Stimulated activated naive B cell treated with anti-CD40 and anti-IgM and Interleukin-4, amounts not matched to agents 10 μg/mL and 1 μg/mL and 100 μg/mL, for 72 hours (primary cell): Measurements from ENCODE around the gene PAX5.
A peak's percentile ranks its signal among the peaks of the same experiment; 100 is the strongest.

ENCODE experiments used
- ATAC-seq, 2 donors: fragments of 150-1000 bp; cut with Tn5 transposase; replicated peaks; 2 replicates each; pipeline ENCODE4 v1.10.0; 2021; ENCODE audit warnings: moderate library complexity in 1 of 2
- DNase-seq: peaks from one replicate; pipeline ENCODE4 v3.0.0; 2021
- H3K27ac Mint-ChIP-seq: one replicate; pipeline ENCODE4 v1.8.0; 2022; ENCODE audit warnings: mild to moderate bottlenecking, mixed read lengths
- H3K27me3 Mint-ChIP-seq, 2 donors: one replicate each; pipeline ENCODE4 v1.8.0; 2022; ENCODE audit warnings: mixed read lengths in 2 of 2
- H3K36me3 Mint-ChIP-seq, 2 donors: one replicate each; pipeline ENCODE4 v1.8.0; 2022; ENCODE audit warnings: mixed read lengths in 2 of 2, mild to moderate bottlenecking in 1 of 2
- H3K4me1 Mint-ChIP-seq, 2 donors: one replicate each; pipeline ENCODE4 v1.8.0; 2022; ENCODE audit warnings: mixed read lengths in 2 of 2, mild to moderate bottlenecking in 1 of 2
- H3K4me3 Mint-ChIP-seq, 2 donors: one replicate each; pipeline ENCODE4 v1.8.0; 2022; ENCODE audit warnings: mild to moderate bottlenecking in 2 of 2, mixed read lengths in 2 of 2, moderate library complexity in 1 of 2
- H3K9me3 Mint-ChIP-seq, 2 donors: one replicate each; pipeline ENCODE4 v1.8.0; 2022; ENCODE audit warnings: mixed read lengths in 2 of 2, mild to moderate bottlenecking in 1 of 2

Gene PAX5

DNA sequence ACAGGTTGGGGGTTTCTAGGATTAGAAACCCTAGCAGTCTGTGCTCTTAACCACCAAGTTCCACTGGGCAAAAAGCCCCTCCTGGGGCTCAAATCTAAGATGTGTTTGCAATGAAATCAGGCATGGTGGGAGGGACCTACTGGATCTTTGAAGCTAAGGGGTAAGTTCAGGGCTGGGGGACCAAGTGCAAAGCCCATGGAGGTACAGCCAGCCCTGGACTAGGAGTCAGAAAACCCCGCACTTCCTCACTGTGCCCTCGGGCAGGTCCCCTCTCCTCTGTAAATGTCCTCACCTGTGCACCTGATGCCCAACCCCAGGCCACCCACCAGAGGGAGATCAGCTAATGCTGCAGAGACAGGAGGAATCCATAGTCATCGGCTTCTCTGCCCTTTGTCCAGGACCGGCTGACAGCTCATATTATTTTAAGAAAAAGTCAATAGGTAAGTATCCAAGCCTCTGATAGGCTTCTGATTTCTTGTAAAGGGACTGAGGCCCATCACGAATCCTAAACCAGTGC is 138.3 kb downstream of the PAX5 start:
- no peaks in the 10 kb centered on the region for H3K27me3 Mint-ChIP-seq
- no peaks in the 10 kb centered on the region for H3K9me3 Mint-ChIP-seq
- H3K4me1 Mint-ChIP-seq = peaks cover 49 to 81% of the 10 kb centered on the region in 2 donors
- DNase-seq (no peak), ATAC-seq (peak in 1 of 2 donors; percentile 15)
- peaks cover 55 to 70% of the 10 kb centered on the region in 2 donors for H3K36me3 Mint-ChIP-seq
- peak overlapping the region in 1 of 2 donors; percentile 14 for H3K4me3 Mint-ChIP-seq
- peak overlapping the region; percentile 84 for H3K27ac Mint-ChIP-seq

DNA sequence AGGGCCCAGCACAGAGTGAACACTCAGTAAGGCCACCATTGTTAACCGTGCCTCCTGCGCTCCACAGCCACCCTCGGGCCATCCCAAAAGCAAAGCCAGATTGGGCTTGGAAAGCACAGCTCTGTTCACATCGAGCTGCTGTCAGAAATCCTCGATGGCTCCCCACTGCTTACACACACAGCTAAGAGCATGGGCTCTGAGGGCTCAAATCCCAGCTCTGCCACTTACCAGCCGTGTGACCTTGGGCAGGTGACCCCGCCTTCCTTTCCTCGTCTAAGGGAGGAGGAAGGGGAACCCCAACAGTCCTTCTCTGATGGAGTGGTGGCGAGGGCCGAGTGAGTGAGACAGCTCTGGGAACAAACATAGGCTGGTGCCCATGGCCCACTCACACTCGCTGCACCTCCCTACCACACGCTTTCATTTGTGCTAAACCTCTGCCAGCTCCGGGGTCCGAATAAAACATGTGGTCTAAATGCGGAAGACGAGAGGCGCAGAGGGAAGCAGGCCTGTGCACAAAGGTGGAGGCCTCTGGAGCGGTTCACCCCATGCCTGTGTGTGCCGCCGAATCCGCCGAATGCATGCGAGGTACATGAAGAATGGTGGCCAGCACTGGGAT is 139.3 kb downstream of the PAX5 start:
- H3K4me3 Mint-ChIP-seq = no peak overlapping the region
- H3K27ac Mint-ChIP-seq = peak overlapping the region; percentile 71
- no peaks in the 10 kb centered on the region for H3K27me3 Mint-ChIP-seq
- no peaks in the 10 kb centered on the region for H3K9me3 Mint-ChIP-seq
- DNase-seq (no peak), ATAC-seq (no peak)
- H3K36me3 Mint-ChIP-seq = peaks cover 52 to 68% of the 10 kb centered on the region in 2 donors
- H3K4me1 Mint-ChIP-seq = peaks cover 46 to 81% of the 10 kb centered on the region in 2 donors

DNA sequence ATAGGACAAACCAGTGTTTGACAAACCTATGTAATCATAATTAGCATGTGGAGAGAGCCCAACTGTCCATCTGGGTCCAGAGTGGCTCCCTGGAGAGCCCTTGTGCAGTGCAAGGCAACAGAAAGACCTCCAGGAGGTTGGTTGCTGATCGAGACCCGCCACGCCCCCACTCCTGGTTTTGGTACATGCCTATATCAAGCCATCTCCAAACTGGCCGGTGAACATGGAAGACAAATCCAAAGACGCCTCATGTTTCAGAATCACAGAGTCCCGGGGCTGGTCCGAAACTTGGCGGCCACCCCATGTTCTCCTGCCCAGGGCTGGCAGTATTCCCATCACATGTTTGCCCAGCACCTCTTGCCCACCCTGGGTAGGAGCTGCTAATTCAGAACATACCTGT is 140.2 kb downstream of the PAX5 start:
- peaks cover 54 to 65% of the 10 kb centered on the region in 2 donors for H3K36me3 Mint-ChIP-seq
- H3K27ac Mint-ChIP-seq = no peak overlapping the region
- H3K9me3 Mint-ChIP-seq = no peaks in the 10 kb centered on the region
- no peak for DNase-seq
- ATAC-seq = no peak
- H3K27me3 Mint-ChIP-seq = no peaks in the 10 kb centered on the region
- H3K4me3 Mint-ChIP-seq = no peak overlapping the region
- peaks cover 44 to 81% of the 10 kb centered on the region in 2 donors for H3K4me1 Mint-ChIP-seq

DNA sequence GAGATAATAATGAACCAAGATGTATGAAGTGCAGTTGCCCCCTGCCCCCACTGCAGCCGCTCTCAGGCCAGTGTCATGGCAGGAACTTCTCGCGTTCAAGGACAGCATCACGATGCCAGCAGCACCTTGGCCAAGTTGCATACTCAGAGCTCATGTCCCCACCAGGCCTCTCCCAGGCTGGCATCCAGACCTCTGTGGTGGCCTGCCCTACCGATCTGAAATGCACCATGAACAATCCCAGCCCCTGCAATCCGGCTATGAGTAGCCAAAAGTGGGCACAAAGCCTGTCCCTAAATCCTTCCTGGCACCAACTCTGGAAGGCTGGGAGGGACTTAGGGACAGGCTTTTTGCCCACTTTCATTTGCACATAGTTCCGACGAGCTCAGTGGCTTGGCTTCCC is 140.9 kb downstream of the PAX5 start:
- ATAC-seq = no peak
- no peaks in the 10 kb centered on the region for H3K27me3 Mint-ChIP-seq
- DNase-seq = no peak
- H3K4me1 Mint-ChIP-seq = peaks cover 45 to 81% of the 10 kb centered on the region in 2 donors
- H3K4me3 Mint-ChIP-seq = no peak overlapping the region
- H3K9me3 Mint-ChIP-seq = no peaks in the 10 kb centered on the region
- H3K27ac Mint-ChIP-seq = peak overlapping the region; percentile 81
- peaks cover 51 to 63% of the 10 kb centered on the region in 2 donors for H3K36me3 Mint-ChIP-seq

DNA sequence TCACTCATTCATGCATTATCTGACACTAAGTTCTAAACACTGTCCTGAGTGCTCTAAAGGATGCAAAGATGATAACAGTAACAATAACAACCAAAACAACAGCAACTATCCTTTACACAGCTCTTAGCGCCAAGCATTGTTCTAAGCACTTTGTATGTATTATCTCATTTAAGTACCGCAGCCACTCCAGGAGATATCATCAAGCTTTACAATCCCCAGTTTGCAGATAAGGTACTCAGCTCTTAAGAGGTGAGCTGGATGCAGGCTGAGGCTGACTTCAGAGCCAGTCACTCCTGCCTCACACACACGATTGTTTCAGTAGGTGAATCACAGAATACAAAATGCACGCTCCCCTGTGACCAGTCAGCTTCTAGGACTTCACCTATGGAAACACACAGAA is 141.8 kb downstream of the PAX5 start:
- ATAC-seq (no peak), DNase-seq (no peak)
- Mint-ChIP-seq H3K4me1 (peaks cover 45 to 81% of the 10 kb centered on the region in 2 donors), H3K9me3 (no peaks in the 10 kb centered on the region), H3K27ac (peak overlapping the region; percentile 44), H3K4me3 (no peak overlapping the region), H3K36me3 (peaks cover 50 to 59% of the 10 kb centered on the region in 2 donors), H3K27me3 (no peaks in the 10 kb centered on the region)

DNA sequence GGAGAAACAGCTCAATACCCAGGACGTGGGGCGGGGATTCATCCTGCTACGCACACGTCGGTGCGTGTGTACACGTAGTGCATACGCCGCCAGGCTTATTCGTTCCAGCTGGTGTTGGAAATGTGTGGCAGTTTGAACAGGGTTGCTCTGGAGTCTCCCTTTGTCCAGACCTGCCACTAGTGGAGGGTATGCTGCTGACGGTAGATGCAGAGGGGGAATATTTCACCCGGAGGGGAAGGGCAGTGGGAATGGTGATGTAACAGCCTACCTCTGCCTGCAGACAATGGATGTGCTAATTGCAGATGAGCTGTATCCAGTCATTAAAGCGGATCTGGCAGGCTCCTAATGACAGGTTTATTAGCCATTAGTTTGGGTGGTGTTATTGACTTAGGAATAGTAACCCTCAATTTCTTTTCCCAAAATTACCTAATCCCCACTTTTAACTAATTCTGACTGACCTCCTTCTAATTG is 142.7 kb downstream of the PAX5 start:
- Mint-ChIP-seq H3K27ac (peak overlapping the region; percentile 67), H3K4me1 (peaks cover 41 to 79% of the 10 kb centered on the region in 2 donors), H3K9me3 (no peaks in the 10 kb centered on the region), H3K4me3 (no peak overlapping the region), H3K27me3 (no peaks in the 10 kb centered on the region), H3K36me3 (peaks cover 44 to 55% of the 10 kb centered on the region in 2 donors)
- DNase-seq = no peak
- ATAC-seq = no peak

DNA sequence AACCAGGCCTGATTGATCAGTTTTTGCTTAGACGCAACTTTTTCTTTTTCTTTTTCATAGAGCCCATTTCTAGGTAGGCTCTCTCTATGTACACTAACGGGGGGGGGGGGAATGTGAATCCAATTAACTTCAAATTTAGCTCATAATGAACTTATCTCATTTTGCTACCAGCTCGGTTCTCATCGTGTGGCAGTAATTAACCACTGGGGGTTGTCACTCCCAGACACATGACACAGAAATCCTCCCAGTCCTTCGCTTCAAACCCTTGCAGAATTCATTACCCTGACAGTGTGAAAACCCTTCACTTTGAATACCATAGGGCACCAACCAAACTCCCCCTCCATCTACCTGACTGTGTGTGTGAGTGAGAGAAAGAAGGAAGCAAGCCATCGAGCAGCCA is 144.2 kb downstream of the PAX5 start:
- H3K36me3 Mint-ChIP-seq = peaks cover 48 to 60% of the 10 kb centered on the region in 2 donors
- no peak overlapping the region for H3K4me3 Mint-ChIP-seq
- peak overlapping the region; percentile 52 for H3K27ac Mint-ChIP-seq
- no peaks in the 10 kb centered on the region for H3K27me3 Mint-ChIP-seq
- no peaks in the 10 kb centered on the region for H3K9me3 Mint-ChIP-seq
- peaks cover 43 to 85% of the 10 kb centered on the region in 2 donors for H3K4me1 Mint-ChIP-seq
- DNase-seq (no peak), ATAC-seq (no peak)

DNA sequence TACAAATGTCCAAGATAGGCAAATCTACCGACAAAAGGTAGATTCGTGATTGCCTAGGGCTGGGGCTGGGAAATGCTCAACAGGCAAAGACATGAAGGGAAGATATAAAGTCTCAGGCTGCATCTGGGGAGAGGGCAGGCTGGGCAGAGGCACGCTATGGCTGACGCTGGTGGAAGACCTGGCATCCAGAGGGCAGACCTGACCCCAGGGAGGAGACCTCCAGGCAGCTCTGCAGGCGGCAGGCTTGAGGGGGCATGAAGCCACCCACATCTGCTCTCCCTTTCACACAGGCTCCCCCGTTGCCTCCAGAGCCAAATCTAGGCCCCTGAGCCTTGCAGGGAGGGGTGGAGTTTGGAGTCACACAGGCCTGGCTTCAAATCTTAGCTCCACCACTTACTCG is 145.5 kb downstream of the PAX5 start:
- peaks cover 42 to 80% of the 10 kb centered on the region in 2 donors for H3K4me1 Mint-ChIP-seq
- H3K9me3 Mint-ChIP-seq = no peaks in the 10 kb centered on the region
- peak overlapping the region; percentile 52 for H3K27ac Mint-ChIP-seq
- H3K36me3 Mint-ChIP-seq = peaks cover 44 to 55% of the 10 kb centered on the region in 2 donors
- DNase-seq (no peak), ATAC-seq (peak; percentile 11 to 16)
- H3K4me3 Mint-ChIP-seq = no peak overlapping the region
- no peaks in the 10 kb centered on the region for H3K27me3 Mint-ChIP-seq

DNA sequence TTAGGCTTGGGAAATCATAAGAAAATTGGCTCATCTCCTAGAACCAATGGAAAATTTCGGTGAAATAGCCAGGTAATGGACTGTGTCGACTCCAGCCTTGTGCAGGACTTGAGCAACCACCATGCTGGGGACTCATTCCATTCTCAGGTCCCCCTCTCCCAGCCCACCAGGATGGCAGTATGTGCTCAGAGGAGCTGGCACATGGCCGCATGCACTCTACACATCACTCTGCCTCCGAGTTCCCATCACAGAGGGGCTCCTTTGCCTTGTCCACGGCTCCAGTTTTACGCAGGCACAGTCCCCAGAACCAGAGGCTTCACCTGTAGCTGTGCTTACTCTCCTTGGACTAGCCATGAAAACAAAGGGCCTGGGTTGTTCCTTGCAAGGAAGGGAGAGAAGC is 149.3 kb downstream of the PAX5 start:
- H3K9me3 Mint-ChIP-seq = no peaks in the 10 kb centered on the region
- DNase-seq (no peak), ATAC-seq (no peak)
- no peak overlapping the region for H3K4me3 Mint-ChIP-seq
- H3K27me3 Mint-ChIP-seq = no peaks in the 10 kb centered on the region
- peak overlapping the region; percentile 90 for H3K27ac Mint-ChIP-seq
- H3K36me3 Mint-ChIP-seq = peaks cover 46 to 59% of the 10 kb centered on the region in 2 donors
- H3K4me1 Mint-ChIP-seq = peaks cover 37 to 74% of the 10 kb centered on the region in 2 donors

DNA sequence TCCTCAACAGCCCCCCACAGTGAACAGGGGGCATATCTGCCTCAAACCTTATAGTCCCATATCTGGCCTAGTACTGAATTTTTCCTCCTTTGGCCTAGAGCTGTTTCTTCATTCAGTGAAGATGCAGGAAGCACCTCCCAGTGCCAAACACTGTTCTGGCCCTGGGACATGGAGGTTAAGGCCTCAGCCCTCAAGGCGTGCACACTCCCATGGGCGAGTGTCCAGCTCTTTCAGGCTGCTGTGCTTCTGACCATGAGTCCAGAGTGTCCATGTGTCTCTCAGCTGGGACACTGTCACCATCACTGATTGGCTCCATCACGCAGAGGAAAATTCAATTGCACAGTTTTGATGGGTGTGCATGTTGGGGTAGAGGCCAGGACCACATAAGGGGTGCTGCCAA is 151.5 kb downstream of the PAX5 start:
- no peaks in the 10 kb centered on the region for H3K27me3 Mint-ChIP-seq
- H3K27ac Mint-ChIP-seq = peak overlapping the region; percentile 39
- peaks cover 49 to 67% of the 10 kb centered on the region in 2 donors for H3K36me3 Mint-ChIP-seq
- H3K4me3 Mint-ChIP-seq = peak overlapping the region in 1 of 2 donors; percentile 30
- peaks cover 42 to 74% of the 10 kb centered on the region in 2 donors for H3K4me1 Mint-ChIP-seq
- H3K9me3 Mint-ChIP-seq = no peaks in the 10 kb centered on the region
- DNase-seq (no peak), ATAC-seq (no peak)

DNA sequence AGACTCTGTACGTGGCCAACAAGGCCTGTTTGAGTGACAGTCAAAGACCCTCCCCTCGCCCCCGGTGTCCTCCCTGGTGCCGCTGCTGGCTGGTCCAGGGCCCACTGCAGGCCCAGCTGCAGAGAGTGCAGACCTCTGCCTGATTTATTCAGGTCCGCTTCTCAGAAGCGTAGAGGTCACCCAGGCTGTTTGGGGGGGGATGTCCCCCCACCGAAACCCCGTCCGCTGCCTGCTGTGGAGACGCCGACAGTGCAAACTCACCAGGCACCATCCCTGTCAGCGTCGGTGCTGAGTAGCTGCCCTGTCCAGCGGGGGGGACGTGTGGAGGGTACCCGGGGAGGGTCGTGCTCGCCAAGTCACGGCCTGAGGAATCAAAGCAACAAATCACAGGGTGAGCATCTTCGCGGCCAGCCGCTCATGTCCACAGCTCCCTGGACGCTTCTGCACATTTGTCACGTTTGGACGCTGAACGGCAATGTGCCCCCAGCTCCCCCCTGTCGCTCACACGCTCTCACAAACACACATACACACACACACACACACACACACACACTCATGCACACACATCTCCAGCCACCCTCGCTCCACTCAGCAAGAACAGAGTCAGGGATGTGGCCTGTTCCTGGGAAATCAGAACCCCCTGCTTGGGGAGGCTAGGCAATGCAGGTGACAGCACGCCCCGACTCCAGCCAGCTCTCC is 152.2 kb downstream of the PAX5 start:
- DNase-seq (no peak), ATAC-seq (no peak)
- peak overlapping the region; percentile 39 for H3K27ac Mint-ChIP-seq
- no peaks in the 10 kb centered on the region for H3K9me3 Mint-ChIP-seq
- H3K36me3 Mint-ChIP-seq = peaks cover 56 to 74% of the 10 kb centered on the region in 2 donors
- H3K4me3 Mint-ChIP-seq = no peak overlapping the region
- peaks cover 46 to 76% of the 10 kb centered on the region in 2 donors for H3K4me1 Mint-ChIP-seq
- no peaks in the 10 kb centered on the region for H3K27me3 Mint-ChIP-seq

DNA sequence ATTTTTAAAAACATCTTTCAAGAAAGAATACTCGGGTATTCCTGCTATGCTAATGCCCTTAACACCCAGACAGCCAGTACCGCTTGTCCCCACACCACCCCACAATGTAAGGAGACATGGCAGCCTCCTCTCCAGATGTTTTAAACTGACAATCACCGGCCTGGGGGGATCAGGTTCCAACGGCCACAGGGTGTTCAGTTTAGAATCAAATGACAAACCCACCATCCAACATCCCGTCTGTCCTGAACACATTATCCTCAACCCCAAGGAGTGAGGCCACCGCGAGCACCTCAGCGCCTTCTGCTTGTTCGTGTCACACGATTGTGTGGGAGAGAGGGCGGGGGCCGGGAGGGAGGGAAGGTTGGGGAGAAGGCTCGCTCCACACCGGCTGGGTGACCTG is 152.8 kb downstream of the PAX5 start:
- H3K36me3 Mint-ChIP-seq = peaks cover 58 to 75% of the 10 kb centered on the region in 2 donors
- no peaks in the 10 kb centered on the region for H3K9me3 Mint-ChIP-seq
- H3K4me1 Mint-ChIP-seq = peaks cover 48 to 76% of the 10 kb centered on the region in 2 donors
- ATAC-seq (no peak), DNase-seq (no peak)
- peak overlapping the region; percentile 25 for H3K27ac Mint-ChIP-seq
- no peaks in the 10 kb centered on the region for H3K27me3 Mint-ChIP-seq
- no peak overlapping the region for H3K4me3 Mint-ChIP-seq

DNA sequence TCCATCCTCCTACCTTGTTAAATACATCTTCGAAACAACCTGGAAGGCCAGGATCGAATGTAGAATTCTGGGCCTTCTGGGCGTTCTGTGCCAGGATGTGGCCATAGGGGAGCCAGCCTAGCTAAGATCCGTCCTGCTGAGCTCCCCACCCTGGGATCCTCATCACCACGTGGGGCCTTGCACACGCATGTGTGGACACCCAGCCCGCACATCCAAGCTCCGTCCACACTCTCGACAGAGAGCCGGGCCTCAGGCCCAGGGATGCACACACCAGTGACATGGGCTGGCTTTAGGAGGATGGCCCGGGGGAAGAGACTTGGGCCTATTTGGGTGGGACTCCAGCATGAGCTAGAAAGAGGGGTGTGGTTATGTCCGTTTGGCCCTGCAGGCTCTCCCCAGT is 154.0 kb downstream of the PAX5 start:
- Mint-ChIP-seq H3K4me1 (peaks cover 60 to 78% of the 10 kb centered on the region in 2 donors), H3K27ac (peak overlapping the region; percentile 94), H3K27me3 (no peaks in the 10 kb centered on the region), H3K36me3 (peaks cover 68 to 78% of the 10 kb centered on the region in 2 donors), H3K9me3 (no peaks in the 10 kb centered on the region), H3K4me3 (peak overlapping the region in 1 of 2 donors; percentile 36)
- DNase-seq (no peak), ATAC-seq (no peak)

DNA sequence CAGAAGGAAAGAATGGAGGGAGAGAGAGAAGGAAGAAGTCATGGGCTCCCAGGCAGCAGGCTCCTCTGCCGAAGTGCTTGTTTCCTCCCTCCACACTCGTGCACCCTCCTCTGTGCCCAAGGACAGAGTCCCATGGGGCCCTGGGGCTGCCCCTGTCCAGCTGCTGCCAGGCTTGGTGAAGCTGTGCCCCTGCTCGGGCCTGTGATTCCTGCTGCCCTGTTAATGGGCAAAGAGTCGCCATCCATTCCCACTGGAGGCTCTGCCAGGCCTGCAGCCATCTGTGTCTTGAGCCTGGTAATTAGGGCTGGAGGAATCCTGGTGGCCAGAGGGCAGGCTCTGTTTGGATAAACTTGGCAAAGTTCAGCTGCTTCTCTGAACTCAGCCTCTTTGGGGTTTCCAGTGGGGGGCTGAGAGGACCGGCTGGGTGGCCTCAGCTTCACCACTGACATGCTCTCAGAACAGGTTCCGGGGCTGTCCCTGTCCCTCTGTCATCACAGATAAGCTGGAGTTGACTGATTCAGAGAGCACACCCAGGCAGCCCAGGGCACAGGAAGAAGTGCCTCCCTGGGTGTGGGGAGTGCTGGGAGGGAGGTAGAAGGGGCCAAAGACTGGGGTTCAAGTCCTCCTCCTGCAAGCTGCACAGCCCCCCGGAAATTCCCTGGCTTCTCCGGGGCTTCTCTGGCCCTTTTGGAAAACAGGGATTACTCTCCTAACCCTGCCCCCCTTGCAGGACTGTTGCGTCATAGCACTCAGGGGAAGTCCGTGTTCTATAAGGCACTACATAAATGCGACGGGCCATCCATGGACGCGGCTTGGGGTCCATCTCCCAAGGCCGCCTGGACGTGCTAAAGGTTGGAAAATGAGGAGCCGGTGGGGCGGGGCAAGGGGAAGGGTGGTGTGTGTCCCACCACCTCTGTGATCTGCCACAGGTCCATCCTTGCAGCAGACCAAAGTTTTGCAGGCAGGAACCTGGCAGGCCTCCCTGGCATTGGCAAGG is 154.8 kb downstream of the PAX5 start:
- peak; percentile 86 to 89 for ATAC-seq
- Mint-ChIP-seq H3K4me1 (peaks cover 65 to 82% of the 10 kb centered on the region in 2 donors), H3K4me3 (peak overlapping the region; percentile 35 to 64), H3K9me3 (no peaks in the 10 kb centered on the region), H3K27ac (peak overlapping the region; percentile 94), H3K36me3 (peaks cover 72 to 79% of the 10 kb centered on the region in 2 donors), H3K27me3 (no peaks in the 10 kb centered on the region)
- DNase-seq = peak; percentile 52
